Measurements from ENCODE around the gene RASD1. TPM values are rescaled to one million over a fixed set of nuclear protein-coding genes. Genes with fewer than 3 reads are reported as not detected.
"Not testable (repeated sequence)": the region's sequence is repeated elsewhere in the genome, so short reads cannot be mapped to it uniquely, and the experiment has no call there.

The RASD1 gene
- total RNA-seq, 1 experiment from 2014 or later = 0.30 TPM

GRCh38 chr17:17456251-17456650 is 39.9 kb downstream of the RASD1 start:
- Histone ChIP-seq H3K27ac (ENCODE audit: low read depth, low read length) (no peak overlapping the region), H3K27me3 (ENCODE audit: insufficient read depth, low read length) (peaks cover 3% of the 10 kb centered on the region; the same call in 1 of the 2 replicates), H3K4me1 (ENCODE audit: control insufficient read depth in 1 of 2, insufficient read depth in 2 of 2, low read length in 2 of 2) (no peaks in the 10 kb centered on the region), H3K9me2 (ENCODE audit: insufficient read depth) (no peaks in the 10 kb centered on the region), H4K20me1 (ENCODE audit: insufficient read depth) (no peaks in the 10 kb centered on the region), H3K4me2 (ENCODE audit: low read length) (no peak overlapping the region), H3K79me2 (ENCODE audit: insufficient read depth, low read length) (no peaks in the 10 kb centered on the region), H3K9me3 (ENCODE audit: control insufficient read depth in 1 of 2, insufficient read depth in 1 of 2, low read depth in 1 of 2, low read length in 2 of 2) (no peaks in the 10 kb centered on the region), H3K9ac (ENCODE audit: low read length) (no peak overlapping the region), H2AFZ (ENCODE audit: low read depth, low read length, poor library complexity, severe bottlenecking) (no peak overlapping the region), H3K4me3 (replicated peaks in 1 of 2; ENCODE audit: low read depth in 1 of 2, low read length in 2 of 2) (no peak overlapping the region), H3K36me3 (ENCODE audit: control insufficient read depth in 1 of 2, insufficient read depth in 2 of 2, low read length in 2 of 2) (no peaks in the 10 kb centered on the region)
- RAD21 ChIA-PET (ENCODE audit: low non-redundant PET in 1 of 2, low total read pairs in 2 of 2, uncharacterized antibody in 2 of 2, unreplicated experiment in 2 of 2) = no interaction called here
- CTCF ChIA-PET = interaction anchor here (0.6 kb wide), 1 partner anchor 464 kb away, joined by 3 read pairs; no protein-coding TSS in a partner anchor
- no TSS peak for BruUV-seq (replicated peaks)
- POLR2A ChIA-PET = interaction anchor here (1.0 kb wide), 1 partner anchor 9 kb away, joined by 3 read pairs; no protein-coding TSS in a partner anchor
- ATAC-seq = no peak
- DNase-seq (ENCODE audit: low read depth, low spot score) = no peak
- intact Hi-C loops (cut with micrococcal nuclease) = no loop called here
- TF ChIP-seq EGR1 (IDR thresholded peaks at IDR 0.05; ENCODE audit: low read depth) = no peak
- TF ChIP-seq JUND (IDR thresholded peaks at IDR 0.05) = no peak
- no peak for TF ChIP-seq ELF1 (IDR thresholded peaks at IDR 0.05; ENCODE audit: borderline replicate concordance, low read depth)
- TF ChIP-seq CTCF (IDR thresholded peaks at IDR 0.05 in 2 of 3, conservative IDR thresholded peaks at IDR 0.05 in 1 of 3; ENCODE audit: borderline replicate concordance in 1 of 3, insufficient read depth in 1 of 3, low read depth in 2 of 3, low read length in 2 of 3) = no peak
- TF ChIP-seq POLR2AphosphoS5 (IDR thresholded peaks at IDR 0.05; ENCODE audit: low read depth, low read length) = no peak
- TF ChIP-seq ZFX (IDR thresholded peaks at IDR 0.05) = no peak
- TF ChIP-seq ATF3 (IDR thresholded peaks at IDR 0.05) = no peak

- intact Hi-C loops (cut with micrococcal nuclease) = no loop called here
- Histone ChIP-seq H3K9ac (ENCODE audit: low read length) (no peak overlapping the region), H3K4me2 (ENCODE audit: low read length) (no peak overlapping the region), H3K4me3 (replicated peaks in 1 of 2; ENCODE audit: low read depth in 1 of 2, low read length in 2 of 2) (no peak overlapping the region), H3K36me3 (ENCODE audit: control insufficient read depth in 1 of 2, insufficient read depth in 2 of 2, low read length in 2 of 2) (no peaks in the 10 kb centered on the region), H3K27me3 (ENCODE audit: insufficient read depth, low read length) (peaks cover 10% of the 10 kb centered on the region; the same call in 1 of the 2 replicates), H2AFZ (ENCODE audit: low read depth, low read length, poor library complexity, severe bottlenecking) (no peak overlapping the region), H3K27ac (ENCODE audit: low read depth, low read length) (no peak overlapping the region), H3K79me2 (ENCODE audit: insufficient read depth, low read length) (no peaks in the 10 kb centered on the region), H3K4me1 (ENCODE audit: control insufficient read depth in 1 of 2, insufficient read depth in 2 of 2, low read length in 2 of 2) (no peaks in the 10 kb centered on the region), H3K9me2 (ENCODE audit: insufficient read depth) (no peaks in the 10 kb centered on the region), H3K9me3 (ENCODE audit: control insufficient read depth in 1 of 2, insufficient read depth in 1 of 2, low read depth in 1 of 2, low read length in 2 of 2) (no peaks in the 10 kb centered on the region), H4K20me1 (ENCODE audit: insufficient read depth) (no peaks in the 10 kb centered on the region)
- ChIA-PET CTCF (no interaction called here), RAD21 (ENCODE audit: low non-redundant PET in 1 of 2, low total read pairs in 2 of 2, uncharacterized antibody in 2 of 2, unreplicated experiment in 2 of 2) (no interaction called here), POLR2A (no interaction called here)
- TF ChIP-seq JUND (IDR thresholded peaks at IDR 0.05) = no peak
- TF ChIP-seq ELF1 (IDR thresholded peaks at IDR 0.05; ENCODE audit: borderline replicate concordance, low read depth) = no peak
- DNase-seq (ENCODE audit: low read depth, low spot score) (no peak), ATAC-seq (no peak)
- no TSS peak for BruUV-seq (replicated peaks)
These were observed 41.0 kb downstream of the RASD1 start for GRCh38 chr17:17455173-17455572.

GRCh38 chr17:17454700-17455099 is 41.5 kb downstream of the RASD1 start:
- H3K4me3 ChIP-seq (replicated peaks in 1 of 2; ENCODE audit: low read depth in 1 of 2, low read length in 2 of 2); DNase-seq (ENCODE audit: low read depth, low spot score); intact Hi-C loops (cut with micrococcal nuclease); H3K4me1 ChIP-seq (ENCODE audit: control insufficient read depth in 1 of 2, insufficient read depth in 2 of 2, low read length in 2 of 2); H4K20me1 ChIP-seq (ENCODE audit: insufficient read depth); H3K9me3 ChIP-seq (ENCODE audit: control insufficient read depth in 1 of 2, insufficient read depth in 1 of 2, low read depth in 1 of 2, low read length in 2 of 2); ATAC-seq; H3K4me2 ChIP-seq (ENCODE audit: low read length); H3K27me3 ChIP-seq (ENCODE audit: insufficient read depth, low read length); H3K9me2 ChIP-seq (ENCODE audit: insufficient read depth); H3K9ac ChIP-seq (ENCODE audit: low read length); CTCF ChIA-PET; H3K27ac ChIP-seq (ENCODE audit: low read depth, low read length); POLR2A ChIA-PET; H3K79me2 ChIP-seq (ENCODE audit: insufficient read depth, low read length); H3K36me3 ChIP-seq (ENCODE audit: control insufficient read depth in 1 of 2, insufficient read depth in 2 of 2, low read length in 2 of 2); RAD21 ChIA-PET (ENCODE audit: low non-redundant PET in 1 of 2, low total read pairs in 2 of 2, uncharacterized antibody in 2 of 2, unreplicated experiment in 2 of 2); H2AFZ ChIP-seq (ENCODE audit: low read depth, low read length, poor library complexity, severe bottlenecking); BruUV-seq (replicated peaks): not testable (repeated sequence)

All from HCT116 (cell line).